Pulmonary artery endothelial cell (primary cell): Measurements from ENCODE around the gene GSTM1. TPM values are rescaled to one million over a fixed set of nuclear protein-coding genes. Genes with fewer than 3 reads are reported as not detected.

Experiments used
- DNase-seq: peaks from one replicate; pipeline ENCODE4 v3.0.0-alpha.2; 2011; ENCODE audit warnings: low read depth, low spot score
- total RNA-seq: library from RNA; depleted of rRNA; stranded (reverse); fragments of >200 nt; gene quantifications from 2 replicates; pipeline ENCODE4 v1.2.3, GENCODE V29; 2014

Gene GSTM1
- not detected in 2 replicates for total RNA-seq

- no peak for DNase-seq
Observed at GRCh38 chr1:109687641-109688499, at the start of gene GSTM1. TSS of gene GSTM1 (plus strand) at chr1:109687817. CDS start at chr1:109687874, 57 bp downstream.

GRCh38 chr1:109639063-109639840, 48.4 kb upstream of the GSTM1 start:
- no peak for DNase-seq

GRCh38 chr1:109639841-109640184, 47.8 kb upstream of the GSTM1 start:
- no peak for DNase-seq

- DNase-seq: no peak
Observed at GRCh38 chr1:109640285-109640865, 47.2 kb upstream of the GSTM1 start.

GRCh38 chr1:109641078-109641740, 46.4 kb upstream of the GSTM1 start:
- DNase-seq: no peak

- no peak for DNase-seq
Observed at GRCh38 chr1:109641861-109642260, 45.8 kb upstream of the GSTM1 start.

GRCh38 chr1:109642626-109643025, 45.0 kb upstream of the GSTM1 start:
- DNase-seq: no peak

- no peak for DNase-seq
Observed at GRCh38 chr1:109643385-109644230, 44.0 kb upstream of the GSTM1 start.

- DNase-seq: no peak
Observed at GRCh38 chr1:109644670-109645069, 42.9 kb upstream of the GSTM1 start.

GRCh38 chr1:109649491-109649914, 38.1 kb upstream of the GSTM1 start:
- no peak for DNase-seq

- DNase-seq: no peak
Observed at GRCh38 chr1:109650609-109651008, 37.0 kb upstream of the GSTM1 start.

- DNase-seq: no peak
Observed at GRCh38 chr1:109652402-109652801, 35.2 kb upstream of the GSTM1 start.

GRCh38 chr1:109653306-109653705, 34.3 kb upstream of the GSTM1 start:
- DNase-seq: no peak

GRCh38 chr1:109654519-109654918, 33.1 kb upstream of the GSTM1 start:
- no peak for DNase-seq

GRCh38 chr1:109655615-109656519, 31.8 kb upstream of the GSTM1 start, which contains the start of gene GSTM4:
TSS of gene GSTM4 (plus strand) at chr1:109656099. CDS start at chr1:109656390, 291 bp downstream.
- no peak for DNase-seq

- no peak for DNase-seq
Observed at GRCh38 chr1:109657395-109657794, 30.2 kb upstream of the GSTM1 start.

- no peak for DNase-seq
Observed at GRCh38 chr1:109657970-109658369, 29.6 kb upstream of the GSTM1 start.

- no peak for DNase-seq
Observed at GRCh38 chr1:109658533-109659042, 29.0 kb upstream of the GSTM1 start.

GRCh38 chr1:109659145-109659544, 28.5 kb upstream of the GSTM1 start:
- DNase-seq: no peak
